Activated T-helper 9 cell treated with anti-CD3 and anti-CD28 coated beads, Interleukin-2, amount 50 U/mL, for 16 hours (primary cell): ENCODE results near the gene MAPK4.

Experiments used
- DNase-seq: peaks from one replicate; pipeline ENCODE4 v3.0.0-alpha.2; 2020; ENCODE audit warnings: low read depth

Gene MAPK4

DNA sequence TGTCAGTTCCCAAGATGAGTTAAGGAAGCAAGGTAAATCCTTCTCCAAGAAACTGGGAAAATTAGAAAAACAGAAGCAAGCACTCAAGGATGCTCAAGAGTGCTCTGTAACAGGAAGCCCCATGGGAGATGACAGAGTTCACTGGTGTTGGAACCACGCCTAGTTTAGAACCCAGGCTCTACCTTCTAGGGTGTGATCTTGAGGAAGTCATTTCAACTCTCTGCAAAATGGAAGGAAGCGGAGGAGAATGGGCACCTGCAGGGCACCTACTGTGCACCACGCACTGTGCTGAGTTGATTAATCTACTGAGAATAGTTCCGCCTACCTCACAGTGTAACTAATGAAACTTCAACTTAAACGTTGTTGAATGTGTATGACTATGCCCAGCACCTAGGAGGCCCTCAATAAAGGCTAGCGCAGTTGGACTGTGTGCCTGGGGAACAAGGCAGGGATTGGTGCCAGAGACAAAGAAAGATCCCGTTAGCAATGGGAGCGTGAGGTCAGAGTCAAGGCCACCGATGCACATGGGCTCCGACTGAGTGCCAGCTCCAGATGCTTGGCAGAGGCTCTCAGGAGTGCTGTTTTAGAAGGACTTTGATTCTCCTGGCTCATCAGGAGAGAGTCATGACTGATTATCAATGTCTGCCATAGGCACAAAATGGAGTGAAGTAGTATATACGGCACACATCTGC, 93.7 kb downstream of the MAPK4 start:
- DNase-seq = no peak

GRCh38 chr18:50654211-50654610, 94.3 kb downstream of the MAPK4 start:
- DNase-seq = no peak

DNA sequence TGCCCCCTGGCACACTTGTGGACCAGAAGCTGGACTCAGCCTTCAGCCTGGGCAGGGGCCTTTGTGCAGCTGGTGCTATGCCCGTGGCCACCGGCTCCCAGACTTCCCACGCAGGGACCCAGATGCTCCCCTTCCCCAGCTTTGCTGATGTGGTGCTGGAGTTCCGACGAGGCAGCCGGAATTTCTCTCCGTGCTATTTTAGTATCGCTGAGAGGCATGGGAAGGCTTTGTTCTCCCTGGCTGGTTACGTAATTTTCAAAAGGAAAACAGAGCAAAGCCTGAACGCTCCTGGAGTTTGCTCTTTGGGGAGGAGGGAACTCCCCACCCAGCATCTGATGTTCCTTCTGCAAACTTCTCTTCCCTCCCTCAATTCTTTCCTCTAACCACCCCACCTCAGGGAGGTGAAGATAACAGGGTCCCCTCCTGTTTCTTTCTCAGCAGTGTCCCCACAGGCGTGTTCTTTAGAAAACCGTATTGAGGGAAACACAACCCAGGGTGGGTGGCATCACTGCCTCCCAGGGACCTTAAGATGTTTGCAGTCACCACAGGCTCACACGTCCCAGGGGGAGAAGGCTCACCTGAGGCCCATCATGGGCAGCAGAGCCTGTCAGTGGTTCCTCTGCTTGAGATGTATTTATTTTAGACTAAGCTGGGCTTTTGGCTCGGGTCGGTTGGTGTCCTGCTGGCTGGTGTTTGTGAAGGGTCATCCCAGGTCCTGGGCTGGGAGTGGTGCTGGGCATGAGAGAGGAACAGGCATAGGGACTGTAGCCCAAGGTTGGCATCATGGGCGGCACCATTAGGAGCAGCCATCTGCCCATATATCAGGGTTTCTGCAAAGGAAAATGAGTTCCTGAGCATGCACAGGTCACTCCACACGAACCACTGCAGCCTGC, 95.0 kb downstream of the MAPK4 start:
- no peak for DNase-seq

DNA sequence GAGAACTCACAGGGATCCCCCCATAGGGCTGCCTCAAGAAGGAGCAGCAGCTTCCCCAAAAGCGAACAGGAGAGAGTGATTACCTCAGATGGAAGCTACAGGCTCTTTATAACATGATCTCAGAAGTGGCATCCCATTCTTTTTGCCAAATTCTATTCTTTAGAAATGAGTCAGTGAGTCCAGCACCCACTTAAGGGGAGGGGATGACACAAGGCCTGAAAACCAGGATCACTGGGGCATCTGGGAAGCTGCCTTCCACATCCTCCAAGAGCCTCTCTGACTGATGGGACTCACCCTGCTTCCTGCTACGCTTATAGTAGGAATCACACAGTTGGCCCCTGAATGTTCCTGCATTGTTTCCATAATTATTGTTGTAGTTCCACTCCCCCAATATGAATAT, 96.5 kb downstream of the MAPK4 start:
- DNase-seq = no peak

DNA sequence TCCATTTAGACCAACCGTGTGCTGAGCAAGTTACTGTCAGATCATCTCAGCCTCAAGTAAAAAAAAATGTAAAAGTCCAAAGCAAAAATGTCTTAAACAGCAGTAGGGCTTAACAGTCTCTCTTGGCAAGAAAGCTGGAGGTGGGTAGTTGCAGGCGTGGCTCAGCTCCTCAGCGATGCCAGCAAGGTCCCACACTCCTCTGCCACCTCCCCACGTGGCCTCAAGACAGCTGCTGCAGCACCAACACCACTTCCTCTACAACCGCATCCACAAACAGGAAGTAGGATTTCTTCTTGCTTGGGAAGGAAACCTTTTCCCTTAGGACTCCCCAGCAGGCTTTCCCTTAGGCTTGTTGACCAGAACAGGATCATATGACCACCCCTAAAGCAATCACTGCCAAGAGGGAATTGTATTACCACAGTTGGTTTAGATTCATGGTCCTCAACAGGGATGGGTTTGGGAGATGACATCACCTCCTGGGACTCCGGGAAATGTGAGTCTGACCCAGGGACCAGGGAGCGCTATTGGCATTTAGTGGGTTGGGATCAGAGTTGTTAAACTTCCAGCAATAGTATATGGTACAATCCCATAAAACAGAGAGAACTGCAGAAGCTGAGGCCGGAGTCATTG, 97.1 kb downstream of the MAPK4 start:
- no peak for DNase-seq

DNA sequence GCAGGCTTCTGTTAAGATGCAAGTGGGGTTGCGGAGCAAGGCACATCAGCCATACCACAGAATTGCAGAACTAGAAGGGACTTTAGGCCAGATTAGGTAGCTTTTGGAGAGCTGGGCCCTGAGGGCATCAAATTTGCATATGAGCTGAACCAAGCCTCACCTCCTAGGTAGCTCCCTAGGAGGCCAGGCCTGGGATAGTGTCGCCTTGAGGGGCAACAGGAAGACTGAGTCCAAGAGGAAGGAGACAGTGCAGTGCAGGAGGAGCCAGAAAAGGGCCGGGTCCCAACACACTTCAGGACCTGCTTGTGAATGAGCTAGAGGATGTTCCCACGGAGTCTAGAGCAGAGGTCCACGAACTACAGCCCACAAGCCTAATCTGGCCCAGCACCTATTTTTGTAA, 98.7 kb downstream of the MAPK4 start:
- DNase-seq = no peak

DNA sequence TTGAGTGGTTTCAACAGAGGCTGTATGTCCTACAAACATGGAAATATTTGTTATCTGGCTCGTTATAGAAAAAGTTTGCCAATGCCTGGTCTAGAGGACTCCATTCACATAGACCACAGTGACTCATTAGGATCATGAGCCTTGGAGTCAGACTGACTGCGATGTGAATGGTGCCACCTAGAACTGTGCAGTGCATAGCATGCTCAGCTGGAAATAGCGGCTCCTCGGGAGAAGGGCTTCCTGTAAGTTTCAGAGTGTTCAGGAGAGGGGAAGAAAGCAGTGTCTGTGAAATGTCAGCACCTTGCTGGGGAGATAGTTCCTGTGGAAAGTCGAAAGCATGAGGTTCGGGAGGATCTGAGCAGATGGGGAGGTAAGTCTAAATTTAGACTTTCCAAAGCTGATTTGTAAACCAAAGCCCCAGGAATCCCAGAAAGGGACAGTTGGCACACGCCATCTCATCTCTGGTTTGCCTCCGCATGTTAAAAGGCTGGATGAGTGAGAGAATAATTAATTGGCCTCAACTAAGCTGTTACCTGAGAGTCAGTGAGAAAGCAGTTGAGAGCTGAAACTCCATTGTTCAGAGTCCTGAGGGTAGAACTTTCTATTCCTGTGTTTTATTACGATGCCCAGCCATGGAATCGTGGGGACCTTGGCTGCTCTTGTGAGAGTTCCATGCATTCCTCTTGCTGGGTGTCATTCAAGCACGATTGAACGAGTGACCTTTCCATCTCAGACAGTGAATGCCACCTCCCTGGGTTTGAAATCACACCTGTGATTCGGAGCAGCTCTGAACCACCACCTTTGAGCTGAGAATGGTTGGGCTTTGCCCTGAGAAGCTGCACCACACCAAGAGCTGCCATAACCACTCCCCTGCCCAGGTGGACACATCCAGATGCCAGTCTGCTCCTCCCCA, 99.5 kb downstream of the MAPK4 start:
- no peak for DNase-seq

GRCh38 chr18:50661013-50661412, 101.1 kb downstream of the MAPK4 start:
- no peak for DNase-seq

- no peak for DNase-seq
Measured at GRCh38 chr18:50662177-50662576, 102.3 kb downstream of the MAPK4 start.

DNA sequence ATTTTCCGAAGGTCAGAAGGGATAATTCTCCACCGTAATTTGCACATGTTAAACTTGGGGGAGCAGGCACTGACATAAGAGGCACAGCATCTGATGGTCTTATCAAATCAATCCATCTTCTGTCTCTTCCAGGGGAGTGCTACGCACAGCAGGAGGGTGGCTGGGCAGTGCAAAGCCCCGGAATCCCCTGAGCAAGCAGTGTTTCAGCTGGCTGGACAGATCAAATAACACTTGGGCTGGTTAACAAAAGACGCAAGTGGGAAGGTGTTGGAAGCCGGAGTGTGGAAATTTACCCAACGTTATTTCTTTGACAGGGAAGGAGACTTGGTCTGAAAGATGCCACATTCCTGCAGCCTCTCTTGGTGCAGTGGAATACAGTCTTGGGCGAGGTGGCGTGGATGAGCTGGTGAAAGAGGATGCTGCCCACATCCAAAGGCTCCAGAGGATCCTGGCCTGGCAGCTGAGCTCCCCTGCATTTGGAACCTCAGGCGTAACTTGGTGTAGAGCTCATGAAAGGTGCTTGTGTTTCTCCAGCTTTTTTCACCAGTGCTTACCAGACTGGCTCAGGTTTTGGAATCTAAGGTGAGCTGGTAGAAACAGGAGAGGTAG, 103.0 kb downstream of the MAPK4 start:
- DNase-seq = no peak

GRCh38 chr18:50663626-50664441, 103.9 kb downstream of the MAPK4 start:
- no peak for DNase-seq

DNA sequence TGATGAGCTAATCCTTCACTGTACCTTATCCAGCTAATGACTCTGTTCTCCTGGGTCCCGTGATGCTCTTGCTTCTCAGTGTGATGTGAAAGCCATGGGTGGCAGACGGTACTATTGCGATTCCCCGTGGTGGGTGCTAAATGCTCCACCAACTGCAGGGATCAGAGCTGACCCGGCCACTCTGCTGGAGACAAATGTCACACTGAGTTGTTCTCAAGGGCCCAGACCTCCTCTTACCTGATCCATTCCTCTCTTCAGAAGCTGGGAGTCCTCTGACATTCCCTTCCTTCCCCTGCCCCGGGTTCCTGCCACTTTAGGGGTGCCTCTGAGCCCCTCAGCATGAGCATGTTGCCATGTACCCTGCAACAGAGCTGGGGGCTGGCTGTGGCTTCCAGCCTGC, 105.1 kb downstream of the MAPK4 start:
- no peak for DNase-seq

GRCh38 chr18:50665519-50665918, 105.6 kb downstream of the MAPK4 start:
- no peak for DNase-seq

GRCh38 chr18:50666536-50666935, 106.6 kb downstream of the MAPK4 start:
- no peak for DNase-seq

DNA sequence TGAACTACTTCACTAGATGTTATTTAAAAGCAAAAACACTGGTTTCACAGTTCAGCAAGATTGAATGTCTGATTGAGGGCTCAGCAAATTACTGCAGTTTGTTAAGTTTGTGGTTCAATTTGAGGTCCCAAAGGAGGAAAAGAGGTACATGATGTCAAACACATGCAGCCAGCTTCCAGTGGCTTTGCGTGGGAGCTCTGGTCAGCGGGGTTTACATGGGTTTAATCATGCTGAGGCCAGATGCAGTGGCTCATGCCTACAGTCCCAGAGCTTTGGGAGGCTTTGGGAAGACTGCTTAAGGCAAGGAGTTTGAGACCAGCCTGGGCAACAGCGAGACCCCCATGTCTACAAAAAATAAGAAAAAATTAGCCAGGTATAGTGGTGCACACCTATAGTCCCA, 111.5 kb downstream of the MAPK4 start:
- DNase-seq = no peak

GRCh38 chr18:50674307-50674980, 114.6 kb downstream of the MAPK4 start:
- no peak for DNase-seq

DNA sequence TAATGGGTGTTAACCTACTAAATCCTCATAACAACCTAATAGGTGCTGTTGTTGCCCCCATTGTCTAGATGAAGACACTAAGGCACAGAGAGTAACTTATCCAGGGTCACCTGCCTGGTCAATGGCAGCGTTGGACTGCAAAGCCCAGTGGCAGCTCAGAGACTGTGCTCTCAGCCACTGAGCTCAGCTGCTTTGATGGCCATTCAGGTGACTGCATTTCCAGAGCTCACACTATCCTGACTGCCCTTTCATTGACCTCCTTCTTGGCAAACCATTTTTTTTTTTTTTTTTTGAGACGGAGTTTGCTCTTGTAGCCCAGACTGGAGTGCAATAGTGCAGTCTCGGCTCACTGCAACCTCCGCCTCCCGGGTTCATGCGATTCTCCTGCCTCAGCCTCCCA, 115.2 kb downstream of the MAPK4 start:
- no peak for DNase-seq

DNA sequence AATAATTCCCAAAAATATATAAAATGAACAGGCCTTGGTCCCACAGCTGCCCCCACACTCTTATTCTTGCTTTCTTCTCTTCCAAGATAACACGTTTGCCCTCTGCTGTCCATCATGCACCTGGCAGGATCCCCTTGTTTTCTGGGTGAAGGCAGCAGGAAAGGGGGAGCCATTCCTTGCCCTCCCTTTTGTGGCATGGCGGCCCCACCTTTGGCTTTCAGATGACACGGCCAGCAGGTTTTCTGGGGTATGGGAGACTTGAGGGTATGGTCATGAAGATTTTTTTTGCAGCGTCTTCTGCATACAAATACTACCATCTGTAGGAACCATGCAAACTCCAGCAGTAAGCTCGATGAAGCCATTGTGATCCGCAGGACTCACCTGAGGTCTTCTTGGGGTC, 118.8 kb downstream of the MAPK4 start:
- DNase-seq = no peak

GRCh38 chr18:50679056-50679455, 119.2 kb downstream of the MAPK4 start:
- DNase-seq = no peak

DNA sequence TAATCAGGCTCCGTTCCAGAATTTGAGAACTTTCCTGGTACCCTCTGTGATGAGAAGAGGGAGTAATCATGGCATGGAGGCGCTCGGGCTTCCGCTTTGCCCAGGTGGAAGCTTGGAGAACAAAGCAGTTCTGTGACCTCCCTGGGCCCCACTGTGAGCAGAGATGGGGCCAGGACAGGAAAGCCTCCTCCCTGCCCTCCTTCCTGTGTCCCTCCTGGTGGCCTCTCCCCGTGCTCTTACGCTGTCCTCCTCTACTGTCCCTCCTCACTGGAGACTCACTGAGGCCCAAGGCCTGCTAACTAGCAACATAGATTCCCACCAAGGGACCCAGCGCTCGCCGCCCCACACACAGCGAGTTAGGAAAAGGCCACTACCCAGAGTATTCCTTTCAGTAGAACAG, 119.8 kb downstream of the MAPK4 start:
- DNase-seq = no peak
